SH-SY5Y (cell line): ENCODE results near the gene ZNF326.

Source experiments
- GATA2 ChIP-seq: IDR thresholded peaks from 2 replicates; pipeline ENCODE4 v1.6.1; 2011; ENCODE audit warnings: mild to moderate bottlenecking, low read depth, low read length
- GATA3 ChIP-seq: IDR thresholded peaks from 2 replicates; pipeline ENCODE4 v1.6.1; 2011; ENCODE audit warnings: low read depth, mild to moderate bottlenecking, low read length, moderate library complexity

- no peak for TF ChIP-seq GATA3
- TF ChIP-seq GATA2, result no peak
Measured at GRCh38 chr1:89998306-89998705, 3.4 kb downstream of the ZNF326 start.
